Esophagus (tissue), 2 donors: ENCODE results near the gene GFAP. TPM values are rescaled to one million over a fixed set of nuclear protein-coding genes. Genes with fewer than 3 reads are reported as not detected.

Source experiments
- H3K27ac ChIP-seq, 2 donors: one replicate each; pipeline ENCODE4 v1.5.1; 2013; ENCODE audit warnings: low read depth in 2 of 2, mild to moderate bottlenecking in 2 of 2, inconsistent platforms in 1 of 2, low read length in 1 of 2, moderate library complexity in 1 of 2
- H3K27me3 ChIP-seq, 2 donors: one replicate each; pipeline ENCODE4 v1.6.1; 2013; ENCODE audit warnings: low read length in 2 of 2, control low read depth in 1 of 2, mild to moderate bottlenecking in 1 of 2; ENCODE audit not compliant: insufficient read depth in 2 of 2, control insufficient read depth in 1 of 2
- H3K36me3 ChIP-seq, 2 donors: one replicate each; pipeline ENCODE4 v1.6.1; 2013; ENCODE audit warnings: low read length in 1 of 2; ENCODE audit not compliant: control insufficient read depth in 2 of 2, insufficient read depth in 2 of 2
- H3K4me1 ChIP-seq, 2 donors: one replicate each; pipeline ENCODE4 v1.6.1; 2013; ENCODE audit warnings: low read length in 1 of 2; ENCODE audit not compliant: control insufficient read depth in 2 of 2, insufficient read depth in 2 of 2
- H3K4me3 ChIP-seq, 2 donors: one replicate each; pipeline ENCODE4 v1.5.1; 2013; ENCODE audit warnings: low read length in 2 of 2, mild to moderate bottlenecking in 2 of 2, low read depth in 1 of 2, moderate library complexity in 1 of 2
- H3K9me3 ChIP-seq, 2 donors: one replicate each; pipeline ENCODE4 v1.6.1; 2013; ENCODE audit warnings: mild to moderate bottlenecking in 2 of 2, low read depth in 1 of 2, low read length in 1 of 2, moderate library complexity in 1 of 2; ENCODE audit not compliant: control insufficient read depth in 2 of 2, insufficient read depth in 1 of 2
- WGBS, 2 donors: extraction: QIAGEN DNeasy Blood & Tissue Kit; methylation state at CpG; one replicate each; pipeline ENCODE4 v1.1.7; 2013; 5-methylcytosine and 5-hydroxymethylcytosine counted together
- polyA plus RNA-seq, 2 donors: library from polyadenylated mRNA; stranded (reverse); fragments of 200-250 nt; gene quantifications; one replicate each; pipeline ENCODE4 v1.2.3, GENCODE V29; 2013
- donor health status: healthy with polysubstance abuse.
- donor health status: Bipolar disorder and iron deficiency.

Gene GFAP
- polyA plus RNA-seq, 2 donors = 0.08 TPM; not detected in 1

- H3K36me3 ChIP-seq = no peaks in the 10 kb centered on the region
- no peaks in the 10 kb centered on the region for H3K27me3 ChIP-seq
- no peak overlapping the region for H3K4me3 ChIP-seq
- H3K27ac ChIP-seq = no peak overlapping the region
- H3K4me1 ChIP-seq = peaks cover 0 to 3% of the 10 kb centered on the region in 2 donors
- no peaks in the 10 kb centered on the region for H3K9me3 ChIP-seq
- 64 to 69% methylated on average over 8 of the region's 8 CpGs for WGBS, 2 donors
Measured at GRCh38 chr17:44903012-44903685, 12.2 kb downstream of the GFAP start.

- H3K4me1 ChIP-seq = peaks cover 0 to 3% of the 10 kb centered on the region in 2 donors
- H3K36me3 ChIP-seq = no peaks in the 10 kb centered on the region
- H3K27ac ChIP-seq = no peak overlapping the region
- no peak overlapping the region for H3K4me3 ChIP-seq
- WGBS, 2 donors = 83 to 89% methylated on average over 17 of the region's 17 CpGs
- no peaks in the 10 kb centered on the region for H3K27me3 ChIP-seq
- no peaks in the 10 kb centered on the region for H3K9me3 ChIP-seq
Measured at GRCh38 chr17:44902135-44902760, 13.1 kb downstream of the GFAP start.

- H3K27me3 ChIP-seq = no peaks in the 10 kb centered on the region
- no peak overlapping the region for H3K27ac ChIP-seq
- H3K4me3 ChIP-seq = no peak overlapping the region
- 71 to 79% methylated on average over 4 of the region's 4 CpGs for WGBS, 2 donors
- H3K9me3 ChIP-seq = no peaks in the 10 kb centered on the region
- peaks cover 0 to 3% of the 10 kb centered on the region in 2 donors for H3K4me1 ChIP-seq
- no peaks in the 10 kb centered on the region for H3K36me3 ChIP-seq
Measured at GRCh38 chr17:44901411-44901921, 13.8 kb downstream of the GFAP start.

- Histone ChIP-seq H3K36me3 (no peaks in the 10 kb centered on the region), H3K27ac (no peak overlapping the region), H3K27me3 (no peaks in the 10 kb centered on the region), H3K4me1 (peaks cover 0 to 3% of the 10 kb centered on the region in 2 donors), H3K4me3 (no peak overlapping the region), H3K9me3 (no peaks in the 10 kb centered on the region)
- WGBS, 2 donors = 29 to 39% methylated on average over 3 of the region's 3 CpGs
Measured at GRCh38 chr17:44900894-44901293, 14.4 kb downstream of the GFAP start.

GRCh38 chr17:44899074-44899782, 16.1 kb downstream of the GFAP start, which contains the start of gene EFTUD2:
Gene EFTUD2 (minus strand): TSS chr17:44899445. CDS start chr17:44894521, 4,924 bp downstream.
- WGBS, 2 donors = 0% methylated on average over 54 of the region's 54 CpGs
- Histone ChIP-seq H3K4me3 (peak within 1 kb of the TSS; percentile 66 to 83), H3K36me3 (no peaks in the 10 kb centered on the region), H3K27me3 (no peaks in the 10 kb centered on the region), H3K9me3 (no peaks in the 10 kb centered on the region), H3K27ac (peak within 1 kb of the TSS; percentile 91 to 94), H3K4me1 (peaks cover 0 to 3% of the 10 kb centered on the region in 2 donors)

GRCh38 chr17:44898768-44899073, 16.6 kb downstream of the GFAP start:
- Histone ChIP-seq H3K4me3 (peak overlapping the region; percentile 66 to 83), H3K9me3 (no peaks in the 10 kb centered on the region), H3K27me3 (no peaks in the 10 kb centered on the region), H3K36me3 (no peaks in the 10 kb centered on the region), H3K4me1 (peaks cover 0 to 3% of the 10 kb centered on the region in 2 donors), H3K27ac (peak overlapping the region; percentile 91 to 94)
- WGBS, 2 donors = 0% methylated on average over 7 of the region's 7 CpGs

- Histone ChIP-seq H3K36me3 (no peaks in the 10 kb centered on the region), H3K4me1 (no peaks in the 10 kb centered on the region)
- 95 to 97% methylated on average over 4 of the region's 4 CpGs for WGBS, 2 donors
Measured at GRCh38 chr17:44894642-44895041, 20.7 kb downstream of the GFAP start.

GRCh38 chr17:44892250-44892649, 23.1 kb downstream of the GFAP start:
- no peak overlapping the region for H3K4me3 ChIP-seq
- no peaks in the 10 kb centered on the region for H3K27me3 ChIP-seq
- H3K9me3 ChIP-seq = no peaks in the 10 kb centered on the region
- H3K36me3 ChIP-seq = no peaks in the 10 kb centered on the region
- H3K27ac ChIP-seq = no peak overlapping the region
- H3K4me1 ChIP-seq = no peaks in the 10 kb centered on the region

More at GRCh38 chr17:44894642-44895041, 20.7 kb downstream of the GFAP start:
- no peak overlapping the region for H3K4me3 ChIP-seq
- no peaks in the 10 kb centered on the region for H3K27me3 ChIP-seq
- H3K27ac ChIP-seq = no peak overlapping the region
- H3K9me3 ChIP-seq = no peaks in the 10 kb centered on the region

- no peak overlapping the region for H3K4me3 ChIP-seq
- WGBS, 2 donors = 81 to 86% methylated on average over 7 of the region's 7 CpGs
- H3K27ac ChIP-seq = no peak overlapping the region
Measured at GRCh38 chr17:44889003-44889402, 26.3 kb downstream of the GFAP start.

More at GRCh38 chr17:44889003-44889402, 26.3 kb downstream of the GFAP start:
- Histone ChIP-seq H3K36me3 (peaks cover 8% of the 10 kb centered on the region in 2 donors), H3K4me1 (no peaks in the 10 kb centered on the region), H3K9me3 (no peaks in the 10 kb centered on the region), H3K27me3 (no peaks in the 10 kb centered on the region)
